ENCODE measurements around the gene DSCAML1. TPM values are rescaled to one million over a fixed set of nuclear protein-coding genes. Genes with fewer than 3 reads are reported as not detected.

The DSCAML1 gene
- total RNA-seq, 1 experiment from 2014 or later = 0.90 TPM

- DNase-seq (ENCODE audit: low spot score) (no peak), ATAC-seq (no peak)
- TF ChIP-seq ZNF138 (CRISPR knock-in tag; conservative IDR thresholded peaks at IDR 0.05) (no peak), SP1 (CRISPR knock-in tag; conservative IDR thresholded peaks at IDR 0.05) (no peak), ZNF219 (CRISPR knock-in tag; IDR thresholded peaks at IDR 0.05; ENCODE audit: borderline replicate concordance) (no peak), TP53 (CRISPR knock-in tag; IDR thresholded peaks at IDR 0.05) (no peak), ZNF423 (CRISPR knock-in tag; IDR thresholded peaks at IDR 0.05) (no peak), PREB (CRISPR knock-in tag; IDR thresholded peaks at IDR 0.05; ENCODE audit: borderline replicate concordance) (no peak)
- H3K4me3 Mint-ChIP-seq = no peak overlapping the region
- H3K27me3 Mint-ChIP-seq (ENCODE audit: low read depth) = no peaks in the 10 kb centered on the region; the same call in 1 of the 2 replicates
- ChIA-PET CTCF (no interaction called here), POLR2A (no interaction called here)
- H3K4me1 Mint-ChIP-seq = peaks cover 40% of the 10 kb centered on the region
- H3K9me3 Mint-ChIP-seq = no peaks in the 10 kb centered on the region
- no peak overlapping the region for H3K27ac Mint-ChIP-seq
- H3K36me3 Mint-ChIP-seq = no peaks in the 10 kb centered on the region
These were observed 83.5 kb downstream of the DSCAML1 start for GRCh38 chr11:117713538-117713991.

- Mint-ChIP-seq H3K4me3 (no peak overlapping the region), H3K36me3 (no peaks in the 10 kb centered on the region), H3K9me3 (no peaks in the 10 kb centered on the region), H3K27ac (no peak overlapping the region), H3K27me3 (ENCODE audit: low read depth) (no peaks in the 10 kb centered on the region; the same call in 1 of the 2 replicates), H3K4me1 (peaks cover 29% of the 10 kb centered on the region)
- CTCF ChIA-PET = interaction anchor here (1.2 to 1.3 kb wide), 2 partner anchors 95 to 286 kb away, joined by 5 read pairs; no protein-coding TSS in a partner anchor
- ATAC-seq = no peak
- no peak for DNase-seq (ENCODE audit: low spot score)
- TF ChIP-seq GTF2I (CRISPR knock-in tag; conservative IDR thresholded peaks at IDR 0.05) (no peak), FOXP4 (CRISPR knock-in tag; IDR thresholded peaks at IDR 0.05) (no peak), GRHL2 (CRISPR knock-in tag; IDR thresholded peaks at IDR 0.05; ENCODE audit: insufficient replicate concordance, severe bottlenecking) (no peak), MYBL2 (CRISPR knock-in tag; IDR thresholded peaks at IDR 0.05) (no peak), ZNF396 (CRISPR knock-in tag; IDR thresholded peaks at IDR 0.05; ENCODE audit: borderline replicate concordance) (no peak), TP53 (CRISPR knock-in tag; IDR thresholded peaks at IDR 0.05) (no peak), TEAD4 (CRISPR knock-in tag; IDR thresholded peaks at IDR 0.05) (no peak), JAZF1 (CRISPR knock-in tag; IDR thresholded peaks at IDR 0.05) (no peak), E2F5 (CRISPR knock-in tag; IDR thresholded peaks at IDR 0.05) (no peak), ZNF512 (CRISPR knock-in tag; IDR thresholded peaks at IDR 0.05; ENCODE audit: borderline replicate concordance) (no peak), SMAD3 (CRISPR knock-in tag; IDR thresholded peaks at IDR 0.05; ENCODE audit: borderline replicate concordance) (no peak), IRF2 (CRISPR knock-in tag; IDR thresholded peaks at IDR 0.05; ENCODE audit: borderline replicate concordance, low read depth) (no peak), ATF1 (CRISPR knock-in tag; IDR thresholded peaks at IDR 0.05) (no peak), ZNF532 (CRISPR knock-in tag; IDR thresholded peaks at IDR 0.05; ENCODE audit: borderline replicate concordance) (no peak), KAT7 (CRISPR knock-in tag; IDR thresholded peaks at IDR 0.05; ENCODE audit: borderline replicate concordance) (no peak), CBFB (CRISPR knock-in tag; IDR thresholded peaks at IDR 0.05; ENCODE audit: low read depth) (no peak), ZNF317 (CRISPR knock-in tag; IDR thresholded peaks at IDR 0.05; ENCODE audit: borderline replicate concordance, low read depth) (no peak), GABPB1 (CRISPR knock-in tag; IDR thresholded peaks at IDR 0.05) (no peak), CREM (CRISPR knock-in tag; IDR thresholded peaks at IDR 0.05) (no peak), RORB (CRISPR knock-in tag; IDR thresholded peaks at IDR 0.05) (no peak)
- POLR2A ChIA-PET = interaction anchor here (0.6 kb wide), 1 partner anchor 20 kb away, joined by 3 read pairs; no protein-coding TSS in a partner anchor
These were observed 84.5 kb downstream of the DSCAML1 start for GRCh38 chr11:117712530-117712929.
